ENCODE measurements around the gene MYH14. TPM values are rescaled to one million over a fixed set of nuclear protein-coding genes. Genes with fewer than 3 reads are reported as not detected.

MYH14 gene
- total and polyA plus RNA-seq, 9 of the 15 experiments (the other 6 are each of a cell fraction or from before 2014, with no cell fraction given), result 0.04 to 0.86 (median 0.19) TPM; not detected in 2

- TF ChIP-seq MLLT1 (IDR thresholded peaks at IDR 0.05), result peak; percentile 64 to 65
- TF ChIP-seq ZBTB1 (CRISPR knock-in tag; IDR thresholded peaks at IDR 0.05; ENCODE audit: borderline replicate concordance, low read depth), result no peak
- TF ChIP-seq, protein P1, sequence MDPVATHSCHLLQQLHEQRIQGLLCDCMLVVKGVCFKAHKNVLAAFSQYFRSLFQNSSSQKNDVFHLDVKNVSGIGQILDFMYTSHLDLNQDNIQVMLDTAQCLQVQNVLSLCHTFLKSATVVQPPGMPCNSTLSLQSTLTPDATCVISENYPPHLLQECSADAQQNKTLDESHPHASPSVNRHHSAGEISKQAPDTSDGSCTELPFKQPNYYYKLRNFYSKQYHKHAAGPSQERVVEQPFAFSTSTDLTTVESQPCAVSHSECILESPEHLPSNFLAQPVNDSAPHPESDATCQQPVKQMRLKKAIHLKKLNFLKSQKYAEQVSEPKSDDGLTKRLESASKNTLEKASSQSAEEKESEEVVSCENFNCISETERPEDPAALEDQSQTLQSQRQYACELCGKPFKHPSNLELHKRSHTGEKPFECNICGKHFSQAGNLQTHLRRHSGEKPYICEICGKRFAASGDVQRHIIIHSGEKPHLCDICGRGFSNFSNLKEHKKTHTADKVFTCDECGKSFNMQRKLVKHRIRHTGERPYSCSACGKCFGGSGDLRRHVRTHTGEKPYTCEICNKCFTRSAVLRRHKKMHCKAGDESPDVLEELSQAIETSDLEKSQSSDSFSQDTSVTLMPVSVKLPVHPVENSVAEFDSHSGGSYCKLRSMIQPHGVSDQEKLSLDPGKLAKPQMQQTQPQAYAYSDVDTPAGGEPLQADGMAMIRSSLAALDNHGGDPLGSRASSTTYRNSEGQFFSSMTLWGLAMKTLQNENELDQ (CRISPR knock-in tag; IDR thresholded peaks at IDR 0.05; ENCODE audit: borderline replicate concordance), result no peak
- no peak for TF ChIP-seq EZH2 (IDR thresholded peaks at IDR 0.05; ENCODE audit: borderline replicate concordance, low read depth, low read length)
- TF ChIP-seq ZNF133 (CRISPR knock-in tag; IDR thresholded peaks at IDR 0.05), result no peak
- no peak for TF ChIP-seq MCM3 (IDR thresholded peaks at IDR 0.05)
- TF ChIP-seq BRD4 (IDR thresholded peaks at IDR 0.05), result no peak
- no peak for TF ChIP-seq SAP30 (IDR thresholded peaks at IDR 0.05; ENCODE audit: borderline replicate concordance, insufficient read depth, low read depth, low read length, poor library complexity, severe bottlenecking)
- no peak for TF ChIP-seq ATF2 (CRISPR knock-in tag; IDR thresholded peaks at IDR 0.05)
- TF ChIP-seq SIN3A (IDR thresholded peaks at IDR 0.05; ENCODE audit: borderline replicate concordance in 2 of 2, control insufficient read depth in 1 of 2, low read depth in 2 of 2, low read length in 2 of 2), result 0 out of 4 replicates have a peak, but pooled peaks of 1 of the 2 experiments have one; percentile 15
- no peak for TF ChIP-seq ZNF398 (CRISPR knock-in tag; IDR thresholded peaks at IDR 0.05)
- TF ChIP-seq RFX1 (IDR thresholded peaks at IDR 0.05), result no peak
- TF ChIP-seq NR2C2 (CRISPR knock-in tag; IDR thresholded peaks at IDR 0.05), result no peak
- no peak for TF ChIP-seq NR2C2 (tag; IDR thresholded peaks at IDR 0.05)
- no peak for TF ChIP-seq MAFK (IDR thresholded peaks at IDR 0.05; ENCODE audit: low read length)
- TF ChIP-seq, protein P2, sequence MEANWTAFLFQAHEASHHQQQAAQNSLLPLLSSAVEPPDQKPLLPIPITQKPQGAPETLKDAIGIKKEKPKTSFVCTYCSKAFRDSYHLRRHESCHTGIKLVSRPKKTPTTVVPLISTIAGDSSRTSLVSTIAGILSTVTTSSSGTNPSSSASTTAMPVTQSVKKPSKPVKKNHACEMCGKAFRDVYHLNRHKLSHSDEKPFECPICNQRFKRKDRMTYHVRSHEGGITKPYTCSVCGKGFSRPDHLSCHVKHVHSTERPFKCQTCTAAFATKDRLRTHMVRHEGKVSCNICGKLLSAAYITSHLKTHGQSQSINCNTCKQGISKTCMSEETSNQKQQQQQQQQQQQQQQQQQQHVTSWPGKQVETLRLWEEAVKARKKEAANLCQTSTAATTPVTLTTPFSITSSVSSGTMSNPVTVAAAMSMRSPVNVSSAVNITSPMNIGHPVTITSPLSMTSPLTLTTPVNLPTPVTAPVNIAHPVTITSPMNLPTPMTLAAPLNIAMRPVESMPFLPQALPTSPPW (CRISPR knock-in tag; IDR thresholded peaks at IDR 0.05), result peak; percentile 85
- TF ChIP-seq ILK (tag; IDR thresholded peaks at IDR 0.05; ENCODE audit: borderline replicate concordance, low read depth), result no peak
- no peak for TF ChIP-seq ZFP30 (CRISPR knock-in tag; IDR thresholded peaks at IDR 0.05; ENCODE audit: borderline replicate concordance)
Measured at GRCh38 chr19:50330365-50331078, 127.1 kb downstream of the MYH14 start (continued).

Data from K562 (cell line).